NCI-H146 treated with DMSO at 0.1 percent for 48 hours (cell line): Measurements from ENCODE around the gene SMIM34.
"Not testable (repeated sequence)": the region's sequence is repeated elsewhere in the genome, so short reads cannot be mapped to it uniquely, and the experiment has no call there.

Experiments used
- DNase-seq: peaks from one replicate; lab custom pipeline; 2025; ENCODE audit not compliant: unreplicated experiment; lab: John Stamatoyannopoulos, UW

The SMIM34 gene, protein sequence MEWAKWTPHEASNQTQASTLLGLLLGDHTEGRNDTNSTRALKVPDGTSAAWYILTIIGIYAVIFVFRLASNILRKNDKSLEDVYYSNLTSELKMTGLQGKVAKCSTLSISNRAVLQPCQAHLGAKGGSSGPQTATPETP

DNA sequence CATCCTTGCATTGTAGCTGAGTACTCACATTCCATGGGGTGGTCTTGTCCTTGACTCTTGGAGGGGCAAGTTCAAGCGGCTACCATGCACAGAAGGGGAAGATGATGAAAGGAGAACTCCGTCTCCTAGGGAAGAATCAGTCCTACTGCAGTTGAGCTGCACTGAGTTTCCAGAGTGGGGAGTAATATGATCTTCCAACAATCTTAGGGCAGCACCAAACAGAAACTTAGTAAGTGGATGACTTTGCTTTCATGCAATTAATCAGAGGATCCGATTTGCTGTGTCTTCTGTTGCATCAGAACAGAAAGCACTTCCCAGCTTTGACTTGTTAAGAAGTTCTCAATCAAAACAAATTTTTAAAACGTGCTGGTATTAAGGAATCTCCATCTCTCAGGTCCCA lies at the start of gene SMIM34:
Gene SMIM34 (minus strand): TSS at position 147 of the 400 bp plus-strand sequence. CDS start 112 bp downstream, at position 35.
- not testable (repeated sequence) for DNase-seq

DNA sequence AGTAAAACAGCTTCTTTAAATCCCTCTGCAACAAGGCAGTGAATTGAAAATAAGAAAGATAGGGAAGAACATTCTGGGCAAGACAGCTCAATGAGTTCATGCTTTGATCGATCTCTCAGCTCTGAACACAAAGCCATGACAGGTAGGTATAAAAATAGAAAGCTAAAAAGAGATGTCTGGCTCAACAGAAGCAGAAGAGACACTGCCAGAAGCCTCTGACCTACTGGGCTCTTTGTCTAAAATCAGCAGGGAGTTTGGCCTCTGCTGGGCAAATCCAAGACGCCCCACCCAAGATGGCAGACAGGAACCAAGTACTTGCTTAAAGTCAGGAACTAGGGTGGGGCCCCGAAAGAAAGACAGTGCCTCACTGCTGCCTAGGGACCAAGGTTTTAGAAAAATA lies 43.6 kb upstream of the SMIM34 start:
- DNase-seq = not testable (repeated sequence)

DNA sequence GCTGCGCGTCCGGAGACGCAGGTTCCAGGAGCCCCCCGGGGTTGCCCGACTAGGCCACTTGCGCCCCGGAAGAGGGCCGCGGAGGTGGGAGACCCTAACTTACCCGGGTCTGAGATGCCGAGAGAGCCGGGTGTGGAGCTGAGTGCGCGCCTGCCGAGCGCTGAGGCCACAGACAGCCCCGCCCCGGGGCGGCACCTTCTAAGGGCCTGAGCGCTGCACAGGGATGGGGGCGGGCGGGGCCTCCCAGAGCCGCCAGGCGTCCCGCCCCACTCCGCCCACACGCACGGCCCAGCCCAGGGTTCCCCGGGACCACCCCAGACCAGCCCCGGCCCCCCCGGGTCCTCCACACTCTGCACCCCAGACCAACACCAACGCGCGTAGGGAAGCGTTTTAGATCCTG lies 35.7 kb upstream of the SMIM34 start:
- not testable (repeated sequence) for DNase-seq

DNA sequence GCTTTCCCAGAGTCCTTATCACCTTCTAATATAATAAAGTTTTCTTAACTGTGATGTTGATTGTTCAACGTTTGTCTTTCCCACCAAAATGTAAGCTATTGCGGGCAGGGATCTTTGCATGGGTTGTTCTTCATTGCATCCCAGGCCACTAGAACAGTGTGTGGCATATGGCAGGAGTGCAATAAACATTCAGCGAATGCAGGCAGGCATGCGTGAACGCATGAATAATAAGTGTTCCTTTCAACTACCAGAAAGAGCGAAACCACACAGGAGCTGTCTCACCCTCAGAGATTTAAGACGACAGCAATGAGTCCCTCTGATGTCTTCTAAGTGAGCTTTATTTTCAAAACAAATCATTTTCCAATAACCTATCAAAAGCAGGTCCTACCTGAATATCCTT lies 34.5 kb upstream of the SMIM34 start:
- DNase-seq = not testable (repeated sequence)

DNA sequence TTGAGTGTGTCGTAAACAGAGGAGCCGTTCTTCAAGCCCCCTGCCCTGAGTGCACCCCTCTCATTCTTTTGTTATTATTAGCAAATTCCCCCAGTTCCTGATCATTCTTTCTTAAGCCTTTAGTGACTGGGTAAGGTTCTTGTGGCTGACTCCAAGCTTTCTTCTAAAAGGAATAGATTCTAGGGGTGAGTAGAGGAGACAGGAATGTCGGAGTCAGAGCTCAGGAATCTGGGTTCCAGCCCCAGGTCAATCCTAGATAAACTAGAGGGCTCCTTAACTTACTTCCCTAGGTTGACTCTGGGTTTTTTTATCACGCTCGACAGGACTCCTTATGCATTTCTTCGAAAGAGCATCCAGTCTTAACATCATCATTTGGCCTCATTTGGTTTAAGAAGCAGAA lies 32.4 kb upstream of the SMIM34 start:
- not testable (repeated sequence) for DNase-seq

DNA sequence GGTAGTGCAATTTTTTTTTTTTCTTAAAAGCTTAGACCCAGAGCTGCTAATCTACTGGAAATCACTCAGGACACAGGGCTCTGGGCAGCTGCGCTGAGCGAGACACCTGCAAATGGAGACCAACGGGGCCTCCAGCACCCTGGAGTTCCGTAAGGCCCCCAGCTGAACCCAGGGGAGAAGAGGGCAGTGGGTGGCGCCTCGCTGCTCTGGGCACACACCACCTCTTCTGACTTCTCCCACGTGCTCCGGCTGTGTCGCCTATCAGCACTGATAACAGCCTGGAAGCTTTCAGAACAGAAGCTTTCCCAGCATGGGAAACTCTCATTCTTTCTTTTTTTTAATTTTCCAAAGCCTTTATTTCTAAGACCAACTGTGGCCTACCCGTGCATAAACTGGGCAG lies 31.9 kb upstream of the SMIM34 start:
- DNase-seq = not testable (repeated sequence)

DNA sequence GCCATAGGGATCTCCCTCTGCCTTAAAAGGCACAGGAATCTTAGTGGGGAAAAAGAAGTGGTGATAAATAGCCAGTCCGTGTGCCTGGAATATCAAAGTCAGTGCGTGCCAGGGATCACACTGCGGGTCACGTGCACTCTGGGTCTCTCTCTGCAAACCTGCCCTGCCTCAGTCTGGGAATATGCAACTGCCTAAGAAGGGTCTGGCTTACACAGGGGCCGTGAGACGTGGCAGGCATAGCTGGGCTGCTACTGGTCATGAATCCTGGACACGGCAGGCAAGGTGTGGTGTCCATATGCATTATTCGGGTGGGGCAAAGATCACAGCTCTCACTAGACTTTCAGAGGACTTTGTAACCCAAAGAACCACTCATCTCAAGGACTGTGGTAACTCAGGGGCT lies 23.3 kb upstream of the SMIM34 start:
- not testable (repeated sequence) for DNase-seq

DNA sequence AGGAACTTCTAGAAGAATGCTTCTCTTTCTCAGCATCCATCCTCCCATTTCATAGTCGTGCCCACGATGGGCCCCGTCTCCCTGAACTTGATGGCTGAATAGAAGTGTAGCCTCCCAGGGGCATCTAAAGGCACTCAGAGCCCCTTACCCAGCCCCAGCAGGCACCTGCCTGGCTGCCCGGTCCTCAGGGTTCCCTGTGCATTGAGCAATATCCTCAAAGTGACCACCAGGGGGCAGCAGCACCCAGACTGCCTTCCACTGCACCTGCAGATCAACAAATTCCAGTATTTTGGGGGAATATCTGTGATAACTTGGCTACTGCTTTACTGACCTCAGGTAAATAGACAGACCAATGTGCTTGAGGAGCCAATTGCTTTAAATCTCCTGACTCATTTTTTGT lies 19.7 kb upstream of the SMIM34 start:
- DNase-seq = not testable (repeated sequence)

DNA sequence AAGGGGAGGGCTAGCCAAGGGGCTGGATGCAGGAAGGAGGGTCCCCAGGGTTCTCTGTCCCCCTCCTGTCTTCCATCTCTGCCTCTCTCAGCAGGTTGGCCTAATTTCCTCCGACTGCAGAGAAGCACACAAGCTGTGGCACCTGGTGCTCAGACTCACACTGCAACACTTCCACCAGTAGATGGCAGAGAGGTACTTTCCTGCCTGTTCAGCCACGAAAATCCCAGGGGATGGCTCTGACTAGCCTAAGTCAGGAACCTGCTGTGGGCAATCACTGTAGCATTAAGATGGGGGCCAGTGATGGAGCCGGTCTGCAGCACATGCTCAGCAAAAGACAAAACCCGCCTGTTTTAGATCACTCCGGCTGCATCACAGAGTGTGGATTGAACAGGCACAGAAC lies 6.0 kb upstream of the SMIM34 start:
- not testable (repeated sequence) for DNase-seq

DNA sequence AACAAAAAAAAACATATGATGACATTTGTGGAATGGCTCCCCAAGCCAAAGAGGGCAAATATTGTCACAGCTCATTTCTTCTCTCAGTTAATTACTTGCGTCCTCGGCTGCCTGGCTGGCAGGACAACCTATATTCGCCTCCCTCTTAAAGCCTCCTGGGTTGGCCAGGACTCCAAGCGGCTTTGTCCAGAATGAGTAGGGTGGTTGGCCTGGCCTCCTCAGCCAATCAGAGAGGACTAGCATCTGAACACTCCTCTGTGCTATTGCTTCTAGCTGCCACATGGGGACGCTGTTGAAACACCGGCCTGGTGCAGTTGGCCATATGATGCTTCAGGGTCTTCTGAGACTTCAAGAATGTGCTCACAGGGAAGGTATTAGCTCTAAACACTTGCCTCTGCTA lies 4.7 kb upstream of the SMIM34 start:
- not testable (repeated sequence) for DNase-seq

DNA sequence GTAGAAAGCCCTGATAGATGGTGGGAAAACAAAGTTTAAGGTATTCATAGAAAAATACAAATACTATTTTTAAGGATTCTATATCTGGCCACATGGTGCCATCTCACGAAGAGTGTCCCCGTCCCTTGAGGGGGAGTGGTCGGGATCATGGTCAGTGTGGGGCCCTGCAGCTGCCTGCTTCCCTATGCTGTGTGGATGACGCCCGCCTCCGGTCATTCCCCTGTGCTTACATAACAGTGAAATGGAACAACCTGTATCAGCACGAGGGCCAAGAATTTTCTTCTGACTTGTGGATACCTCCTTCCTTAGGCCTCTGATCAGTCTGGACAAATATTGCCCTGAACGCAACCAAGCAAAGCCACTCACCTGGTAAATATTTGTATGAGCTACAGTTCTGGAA lies 3.6 kb upstream of the SMIM34 start:
- DNase-seq = not testable (repeated sequence)

DNA sequence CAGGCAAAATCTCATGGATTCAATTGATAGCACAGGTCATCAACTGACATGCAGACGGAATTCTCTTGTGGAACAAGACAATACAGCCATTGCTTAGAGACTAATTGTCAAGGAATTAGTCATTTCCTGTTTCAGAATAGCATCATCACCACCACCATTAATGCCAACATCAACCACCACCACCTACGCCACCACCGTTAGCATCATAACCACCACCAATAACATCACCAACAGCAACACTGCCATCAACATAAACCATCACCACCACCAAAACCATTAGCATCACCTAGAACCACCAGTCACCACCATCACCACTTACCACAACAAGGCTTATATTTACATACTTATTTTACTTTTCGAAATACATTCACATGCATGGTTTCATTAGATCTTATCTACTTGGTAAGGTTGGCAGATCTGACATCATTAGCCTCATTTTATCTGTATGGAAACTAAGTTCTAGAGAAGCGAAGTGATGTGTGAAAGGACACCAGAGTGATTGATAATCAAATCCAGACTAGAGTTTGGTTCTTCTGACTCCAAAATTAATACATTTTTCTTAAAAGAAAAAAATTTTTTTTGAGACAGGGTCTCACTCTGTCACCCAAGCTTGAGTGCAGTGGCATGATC lies 6.2 kb downstream of the SMIM34 start:
- not testable (repeated sequence) for DNase-seq

DNA sequence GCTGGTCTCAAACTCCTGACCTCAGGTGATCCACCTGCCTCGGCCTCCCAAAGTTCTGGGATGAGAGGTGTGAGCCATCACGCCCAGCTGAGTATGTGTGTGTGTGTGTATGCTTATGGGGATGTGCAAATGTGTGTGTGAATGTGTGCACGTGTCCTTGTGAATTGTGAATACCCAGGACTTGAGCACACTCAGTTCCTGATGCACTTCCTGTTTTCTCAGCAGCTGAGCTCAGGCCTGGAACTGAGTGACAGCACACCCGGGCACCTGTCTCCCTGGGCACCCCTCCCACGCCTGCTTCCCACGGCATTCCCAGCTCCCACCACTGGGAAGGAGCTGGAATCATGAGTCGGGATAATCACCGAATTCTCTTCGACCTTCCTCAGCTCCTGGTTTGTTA lies 16.5 kb downstream of the SMIM34 start:
- DNase-seq = not testable (repeated sequence)

DNA sequence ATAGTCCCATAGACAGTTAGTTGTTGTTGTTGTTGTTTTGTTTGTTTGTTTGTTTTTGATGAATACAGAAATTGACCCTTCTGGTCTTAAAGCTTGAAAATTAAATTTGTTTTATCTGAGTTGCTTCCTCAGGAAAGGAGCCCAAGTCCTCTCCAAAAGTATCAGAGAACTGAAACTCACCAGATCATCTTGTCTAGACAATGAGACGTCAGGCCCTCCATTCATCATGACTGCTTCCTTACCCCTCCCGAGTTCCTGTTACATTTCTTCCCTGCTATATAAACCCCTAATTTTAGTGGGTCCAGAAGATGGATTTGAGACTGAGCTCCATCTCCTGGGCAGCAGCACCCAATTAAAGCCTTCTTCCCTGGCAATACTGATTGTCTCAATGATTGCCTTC lies 17.1 kb downstream of the SMIM34 start:
- DNase-seq = not testable (repeated sequence)

DNA sequence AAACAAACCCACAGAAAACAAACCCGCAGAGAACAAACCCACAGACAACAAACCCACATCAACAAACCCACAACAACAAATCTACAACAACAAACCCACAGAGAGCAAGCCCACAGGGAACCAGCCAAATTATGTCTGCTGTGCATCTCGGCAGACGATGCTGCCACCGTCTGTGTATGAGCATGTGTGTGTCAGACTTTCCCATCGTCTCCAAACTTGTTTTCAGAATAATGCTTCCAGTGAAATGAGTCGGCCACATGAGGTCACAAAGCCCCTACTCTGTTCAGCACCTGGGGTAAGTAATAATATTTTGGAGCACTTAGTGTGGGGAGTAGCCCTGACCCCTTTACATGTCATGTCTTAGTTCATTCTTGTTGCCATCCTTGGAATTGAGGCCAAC lies 17.6 kb downstream of the SMIM34 start:
- DNase-seq = not testable (repeated sequence)

DNA sequence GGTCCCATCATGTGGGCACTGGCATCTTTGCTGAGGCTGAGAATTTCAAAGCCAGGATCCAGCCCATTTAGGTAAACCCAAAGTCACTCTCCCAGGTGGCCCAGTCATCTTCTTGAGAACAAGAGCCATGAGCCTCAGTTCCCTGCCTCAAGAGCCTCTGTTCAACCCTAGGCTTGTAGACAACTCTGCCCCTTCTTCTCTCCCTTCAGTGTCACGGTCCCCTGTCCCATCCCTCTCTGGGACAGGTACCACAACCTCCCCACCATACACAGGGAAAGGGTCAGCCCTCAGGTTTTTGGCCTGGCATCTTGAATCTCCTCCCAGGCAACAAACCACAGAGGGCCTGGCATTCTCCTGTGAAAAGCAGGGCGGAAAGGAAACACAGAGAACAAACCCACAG lies 18.1 kb downstream of the SMIM34 start:
- not testable (repeated sequence) for DNase-seq

DNA sequence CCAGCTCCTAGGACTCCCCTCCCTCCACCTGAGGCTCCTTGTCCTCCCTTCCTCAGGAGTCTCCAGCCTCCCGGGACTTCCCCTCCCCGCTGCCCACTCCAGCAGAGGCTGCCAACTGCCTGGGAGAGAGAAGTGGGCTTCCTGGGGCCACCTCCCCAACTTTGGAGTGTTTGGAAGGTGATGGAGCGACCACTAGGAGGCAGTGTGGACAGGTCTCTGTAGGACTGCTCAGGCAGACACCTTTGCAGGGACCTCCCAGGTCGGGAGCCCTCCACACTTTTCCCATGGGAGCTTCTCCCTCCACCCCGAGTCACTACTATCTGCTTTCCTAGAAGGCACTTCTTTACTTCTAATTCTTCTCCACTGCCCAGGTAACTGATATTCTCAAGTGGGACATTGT lies 19.0 kb downstream of the SMIM34 start:
- not testable (repeated sequence) for DNase-seq

DNA sequence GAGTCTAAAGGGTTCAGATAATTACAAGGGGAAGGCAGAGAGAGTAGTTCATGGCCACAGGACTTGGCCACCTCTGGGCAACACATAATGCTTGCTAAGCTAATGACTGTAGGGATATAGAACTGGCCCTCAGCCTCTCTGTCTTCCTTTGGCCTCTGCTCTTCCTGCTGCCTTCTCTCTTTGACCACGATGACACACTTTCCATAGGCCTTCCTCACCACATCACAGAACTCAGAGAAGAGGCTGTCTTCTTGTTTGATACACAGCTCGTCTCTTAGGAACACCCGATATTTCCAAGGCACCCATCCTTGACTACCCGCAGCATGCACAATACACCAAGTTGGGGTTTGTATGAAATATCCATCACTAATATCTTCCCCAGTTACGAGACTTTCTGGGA lies 23.2 kb downstream of the SMIM34 start:
- DNase-seq = not testable (repeated sequence)

DNA sequence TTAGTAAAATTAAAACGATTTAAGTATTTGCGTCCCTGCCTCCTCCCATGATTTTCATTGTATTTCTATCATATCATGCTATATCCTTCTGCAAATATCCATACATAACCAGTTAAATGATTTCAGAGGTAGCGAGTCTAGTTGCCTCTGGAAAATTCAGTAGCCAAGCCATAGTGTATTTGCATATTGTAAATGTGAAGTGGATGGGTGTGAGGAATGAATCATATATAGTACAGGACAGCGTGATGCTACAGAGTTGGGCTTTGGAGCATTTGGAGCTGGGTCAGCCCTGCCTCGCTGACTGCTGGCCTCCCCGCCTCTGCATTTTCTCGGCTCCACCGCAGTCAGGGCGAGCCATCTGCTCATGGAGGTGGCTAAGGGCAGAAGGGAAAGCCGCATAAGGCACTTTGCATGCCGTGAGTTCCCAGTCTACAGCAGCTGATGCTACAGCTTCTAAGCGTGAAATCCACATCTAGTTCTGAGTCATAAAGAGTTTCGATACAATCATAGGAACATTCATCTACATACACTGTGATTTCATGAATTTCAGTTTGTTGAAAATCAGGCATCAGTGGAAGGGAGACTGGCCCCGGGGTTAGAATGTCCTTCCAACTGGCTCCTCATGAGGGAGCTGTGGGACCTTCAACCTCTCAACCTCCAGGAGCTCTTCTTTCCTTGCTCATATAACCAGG lies 39.9 kb downstream of the SMIM34 start:
- DNase-seq = not testable (repeated sequence)

DNA sequence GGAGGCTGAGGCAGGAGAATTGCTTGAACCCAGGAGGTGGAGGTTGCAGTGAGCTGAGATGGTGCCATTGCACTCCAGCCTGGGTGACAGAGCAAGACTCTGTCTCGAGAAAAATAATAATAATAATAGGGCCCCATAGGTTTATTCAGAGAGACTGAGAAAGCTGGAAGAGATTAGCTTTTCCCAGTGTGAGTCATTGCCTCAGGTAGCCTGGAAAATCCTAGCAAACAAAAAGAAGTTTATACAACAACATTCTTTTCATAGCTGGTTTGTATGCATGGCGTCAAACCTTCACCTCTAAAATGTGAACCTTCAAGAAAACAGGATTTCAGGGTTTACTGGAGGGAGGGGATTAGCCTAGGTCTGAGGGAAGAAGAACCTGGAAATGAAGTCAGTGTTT lies 40.6 kb downstream of the SMIM34 start:
- DNase-seq = not testable (repeated sequence)

DNA sequence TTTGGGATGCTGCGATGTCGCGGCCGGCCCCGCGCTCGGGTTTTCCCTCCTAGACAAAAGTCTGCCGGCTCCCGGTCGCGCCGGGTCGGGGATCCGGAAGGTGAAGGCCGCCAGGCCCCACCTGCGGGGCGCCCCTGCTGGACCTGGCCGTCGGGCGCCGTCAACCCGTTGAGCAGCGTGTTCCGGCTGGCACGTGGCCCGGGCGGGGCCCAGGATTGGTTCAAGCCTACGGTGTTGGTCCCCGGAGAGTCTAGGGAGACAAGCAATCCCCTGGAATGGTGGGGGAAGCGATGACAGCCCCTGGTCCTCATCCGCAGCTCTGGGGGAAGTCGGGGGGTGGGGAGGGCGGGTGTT lies 48.2 kb downstream of the SMIM34 start:
- not testable (repeated sequence) for DNase-seq

DNA sequence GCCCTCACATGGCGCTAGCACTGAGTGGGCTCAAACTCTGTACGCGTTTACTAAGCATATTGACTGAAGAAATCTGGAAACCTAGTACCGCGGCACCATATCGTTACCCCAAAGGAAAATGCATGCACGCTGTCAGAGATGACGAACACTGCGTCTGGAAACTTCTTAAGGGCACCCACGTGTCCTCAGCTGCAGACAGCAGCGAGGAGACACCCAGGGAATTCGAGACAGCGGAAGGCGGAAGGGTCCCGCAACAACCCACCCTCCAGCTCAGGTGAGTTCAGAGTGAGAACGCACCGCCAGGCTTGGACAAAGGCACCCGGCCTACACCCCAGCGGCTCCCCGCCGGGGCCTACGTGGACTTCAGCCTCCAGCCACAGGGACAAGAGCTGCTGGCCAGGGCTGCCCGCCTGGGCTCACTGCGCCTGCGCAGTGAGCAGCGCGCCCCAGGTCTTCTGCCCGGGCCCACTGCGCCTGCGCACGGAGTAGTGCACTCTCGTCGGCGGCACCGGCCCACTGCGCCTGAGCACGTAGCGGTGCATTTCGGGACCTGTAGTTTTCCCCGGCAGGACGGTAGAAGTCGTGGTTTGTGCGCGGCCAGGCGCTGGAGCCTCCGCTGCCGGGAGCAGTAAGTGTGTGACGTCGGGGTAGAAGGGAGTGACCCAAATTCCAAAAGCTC lies 48.7 kb downstream of the SMIM34 start, which contains the start of gene SMIM11:
Gene SMIM11 (plus strand): TSS at position 568 of the 679 bp plus-strand sequence. CDS start 3,998 bp downstream, outside the sequence.
- DNase-seq = not testable (repeated sequence)
